Large intestine (tissue), 3 donors: ENCODE measurements around the gene PTRH1. TPM values are rescaled to one million over a fixed set of nuclear protein-coding genes. Genes with fewer than 3 reads are reported as not detected.

Experiments used
- DNase-seq, 2 donors: peaks; one replicate each; pipeline versions ENCODE4 v3.0.0 to v3.0.0-alpha.2; 2013
- H3K27ac ChIP-seq: one replicate; pipeline ENCODE4 v1.5.1; 2013; ENCODE audit warnings: low read length
- H3K27me3 ChIP-seq: 2 replicates; pipeline ENCODE4 v1.6.1; 2013; ENCODE audit warnings: low read length; ENCODE audit not compliant: control insufficient read depth, insufficient read depth
- H3K36me3 ChIP-seq: 2 replicates; pipeline ENCODE4 v1.6.1; 2013; ENCODE audit warnings: low read length; ENCODE audit not compliant: control insufficient read depth, insufficient read depth
- H3K4me1 ChIP-seq: one replicate; pipeline ENCODE4 v1.6.1; 2013; ENCODE audit warnings: low read length; ENCODE audit not compliant: control insufficient read depth, insufficient read depth
- H3K4me3 ChIP-seq: one replicate; pipeline ENCODE4 v1.5.1; 2013; ENCODE audit warnings: low read length
- H3K9me3 ChIP-seq: one replicate; pipeline ENCODE4 v1.6.1; 2013; ENCODE audit warnings: mild to moderate bottlenecking, low read depth, low read length, moderate library complexity; ENCODE audit not compliant: control insufficient read depth
- WGBS: methylation state at CpG from one replicate; pipeline ENCODE4 v1.1.5; 2013; ENCODE audit warnings: low lambda C conversion rate; ENCODE audit not compliant: insufficient coverage; 5-methylcytosine and 5-hydroxymethylcytosine counted together
- polyA plus RNA-seq: library from polyadenylated mRNA; unstranded; fragments of 120-200 nt; gene quantifications from one replicate; pipeline ENCODE4 v1.2.1, GENCODE V29; 2013

PTRH1 gene
- polyA plus RNA-seq, 1 donor, result 9.3 TPM

GRCh38 chr9:127711226-127711701 is 4.2 kb downstream of the PTRH1 start:
- H3K4me1 ChIP-seq, result peaks cover 13% of the 10 kb centered on the region
- H3K27ac ChIP-seq, result no peak overlapping the region
- H3K4me3 ChIP-seq, result no peak overlapping the region
- 73% methylated on average over 6 of the region's 9 CpGs for WGBS
- H3K36me3 ChIP-seq, result no peaks in the 10 kb centered on the region
- no peak for DNase-seq
- H3K9me3 ChIP-seq, result no peaks in the 10 kb centered on the region
- no peaks in the 10 kb centered on the region for H3K27me3 ChIP-seq

- Histone ChIP-seq H3K4me1 (peaks cover 9% of the 10 kb centered on the region), H3K4me3 (no peak overlapping the region), H3K27me3 (no peaks in the 10 kb centered on the region), H3K27ac (no peak overlapping the region), H3K36me3 (no peaks in the 10 kb centered on the region), H3K9me3 (no peaks in the 10 kb centered on the region)
- no peak for DNase-seq
- 80% methylated on average over 1 of the region's 10 CpGs for WGBS
Observed at GRCh38 chr9:127710204-127710783, 5.2 kb downstream of the PTRH1 start.

GRCh38 chr9:127708952-127709587 is 6.4 kb downstream of the PTRH1 start:
- DNase-seq, result no peak
- no peak overlapping the region for H3K27ac ChIP-seq
- H3K36me3 ChIP-seq, result no peaks in the 10 kb centered on the region
- H3K4me3 ChIP-seq, result no peak overlapping the region
- H3K27me3 ChIP-seq, result no peaks in the 10 kb centered on the region
- WGBS, result no CpG with 5 or more reads among the region's 8 CpGs
- H3K4me1 ChIP-seq, result peaks cover 4% of the 10 kb centered on the region
- H3K9me3 ChIP-seq, result no peaks in the 10 kb centered on the region

GRCh38 chr9:127707766-127708165 is 7.7 kb downstream of the PTRH1 start:
- Histone ChIP-seq H3K36me3 (no peaks in the 10 kb centered on the region), H3K27ac (no peak overlapping the region), H3K9me3 (no peaks in the 10 kb centered on the region), H3K4me1 (peaks cover 4% of the 10 kb centered on the region), H3K4me3 (no peak overlapping the region), H3K27me3 (no peaks in the 10 kb centered on the region)
- WGBS, result no CpG with 5 or more reads among the region's 5 CpGs
- DNase-seq, result no peak

GRCh38 chr9:127706836-127707241 is 8.6 kb downstream of the PTRH1 start, which contains the start of gene CFAP157:
TSS of gene CFAP157 (plus strand) at chr9:127706988. CDS start at chr9:127707032, 44 bp downstream.
- Histone ChIP-seq H3K9me3 (no peaks in the 10 kb centered on the region), H3K4me3 (no peak within 1 kb of the TSS), H3K36me3 (no peaks in the 10 kb centered on the region), H3K4me1 (peaks cover 4% of the 10 kb centered on the region), H3K27me3 (no peaks in the 10 kb centered on the region), H3K27ac (no peak within 1 kb of the TSS)
- DNase-seq, result peak in 1 of 2 donors; percentile 32
- no CpG with 5 or more reads among the region's 11 CpGs for WGBS

- WGBS, result no CpG with 5 or more reads among the region's 12 CpGs
- Histone ChIP-seq H3K27me3 (no peaks in the 10 kb centered on the region), H3K4me3 (no peak overlapping the region), H3K4me1 (peaks cover 4% of the 10 kb centered on the region), H3K36me3 (no peaks in the 10 kb centered on the region), H3K9me3 (no peaks in the 10 kb centered on the region), H3K27ac (no peak overlapping the region)
- no peak for DNase-seq
Observed at GRCh38 chr9:127705577-127706379, 9.7 kb downstream of the PTRH1 start.

GRCh38 chr9:127703289-127703946 is 12.0 kb downstream of the PTRH1 start:
- WGBS, result 80% methylated on average over 2 of the region's 9 CpGs
- Histone ChIP-seq H3K4me1 (peaks cover 7% of the 10 kb centered on the region), H3K4me3 (no peak overlapping the region), H3K27ac (no peak overlapping the region), H3K9me3 (peaks cover 3% of the 10 kb centered on the region), H3K27me3 (no peaks in the 10 kb centered on the region), H3K36me3 (no peaks in the 10 kb centered on the region)
- no peak for DNase-seq

GRCh38 chr9:127700594-127701255 is 14.7 kb downstream of the PTRH1 start:
- H3K27me3 ChIP-seq, result no peaks in the 10 kb centered on the region
- no peak overlapping the region for H3K27ac ChIP-seq
- H3K9me3 ChIP-seq, result peaks cover 3% of the 10 kb centered on the region
- no peak overlapping the region for H3K4me3 ChIP-seq
- H3K4me1 ChIP-seq, result peaks cover 3% of the 10 kb centered on the region
- no CpG with 5 or more reads among the region's 5 CpGs for WGBS
- no peaks in the 10 kb centered on the region for H3K36me3 ChIP-seq
- DNase-seq, result no peak

GRCh38 chr9:127700140-127700539 is 15.3 kb downstream of the PTRH1 start:
- no peaks in the 10 kb centered on the region for H3K36me3 ChIP-seq
- no peak overlapping the region for H3K27ac ChIP-seq
- H3K27me3 ChIP-seq, result no peaks in the 10 kb centered on the region
- H3K4me3 ChIP-seq, result no peak overlapping the region
- DNase-seq, result no peak
- H3K9me3 ChIP-seq, result peaks cover 3% of the 10 kb centered on the region
- H3K4me1 ChIP-seq, result peaks cover 3% of the 10 kb centered on the region
- no CpG with 5 or more reads among the region's 2 CpGs for WGBS
